Fibroblast of lung (primary cell): Measurements from ENCODE around the gene IWS1. TPM values are rescaled to one million over a fixed set of nuclear protein-coding genes. Genes with fewer than 3 reads are reported as not detected.

Experiments
- DNase-seq, 2 donors: peaks; one replicate each; pipeline versions ENCODE4 v3.0.0 to v3.0.0-alpha.2; 2010; ENCODE audit warnings: low read depth in 2 of 2
- H2AFZ ChIP-seq: 2 replicates; pipeline ENCODE4 v1.5.1; 2012; ENCODE audit warnings: low read length, control low read depth, inconsistent platforms
- H3K27ac ChIP-seq: 2 replicates; pipeline ENCODE4 v1.5.1; 2011; ENCODE audit warnings: low read length, control low read depth; ENCODE audit not compliant: insufficient read depth
- H3K27me3 ChIP-seq: 2 replicates; pipeline ENCODE4 v1.5.1; 2011; ENCODE audit warnings: mild to moderate bottlenecking, low read length; ENCODE audit not compliant: control insufficient read depth, insufficient read depth
- H3K36me3 ChIP-seq: 2 replicates; pipeline ENCODE4 v1.5.1; 2011; ENCODE audit warnings: low read length; ENCODE audit not compliant: control insufficient read depth, insufficient read depth
- H3K4me1 ChIP-seq: 2 replicates; pipeline ENCODE4 v1.5.1; 2011; ENCODE audit warnings: low read length; ENCODE audit not compliant: control insufficient read depth, insufficient read depth; ENCODE audit errors: extremely low read depth
- H3K4me2 ChIP-seq: 2 replicates; pipeline ENCODE4 v1.5.1; 2011; ENCODE audit warnings: low read length, control low read depth; ENCODE audit not compliant: insufficient read depth; ENCODE audit errors: extremely low read depth
- H3K4me3 ChIP-seq, 4 experiments: fragments of 200-600 bp in 1 of 4; sonication (generic) in 1 of 4; replicated peaks in 1 of 4; 2 replicates each; pipeline ENCODE4 v1.5.1; 2011 to 2016; ENCODE audit warnings: low read length in 4 of 4, low read depth in 3 of 4, mild to moderate bottlenecking in 3 of 4, control low read depth in 2 of 4, inconsistent platforms in 1 of 4, mixed read lengths in 1 of 4; ENCODE audit not compliant: insufficient read depth in 1 of 4; ENCODE audit errors: control extremely low read depth in 1 of 4
- H3K79me2 ChIP-seq: 2 replicates; pipeline ENCODE4 v1.5.1; 2012; ENCODE audit warnings: mild to moderate bottlenecking, low read length, inconsistent platforms; ENCODE audit not compliant: control insufficient read depth, insufficient read depth
- H3K9ac ChIP-seq: 2 replicates; pipeline ENCODE4 v1.5.1; 2011; ENCODE audit warnings: mild to moderate bottlenecking, low read length, control low read depth; ENCODE audit not compliant: insufficient read depth
- H3K9me3 ChIP-seq: 2 replicates; pipeline ENCODE4 v1.5.1; 2012; ENCODE audit warnings: low read depth, low read length; ENCODE audit not compliant: control insufficient read depth, insufficient read depth
- H4K20me1 ChIP-seq: 2 replicates; pipeline ENCODE4 v1.5.1; 2011; ENCODE audit warnings: low read length; ENCODE audit not compliant: control insufficient read depth, insufficient read depth; ENCODE audit errors: extremely low read depth
- EZH2 ChIP-seq: IDR thresholded peaks from 2 replicates; pipeline ENCODE4 v1.5.1; 2012; ENCODE audit warnings: low read length, control low read depth, mild to moderate bottlenecking; ENCODE audit errors: missing control alignments
- polyA plus RNA-seq, 2 donors: library from polyadenylated mRNA; depleted of rRNA in 1 of 2; stranded (reverse) in 1 of 2; unstranded in 1 of 2; fragments of >200 nt; gene quantifications; 2 replicates each; pipeline ENCODE4 v1.2.1, GENCODE V29; 2011 to 2012; ENCODE audit warnings: missing spikeins in 1 of 2
- total RNA-seq: library from RNA; depleted of rRNA; stranded (reverse); fragments of >200 nt; gene quantifications from 2 replicates; pipeline ENCODE4 v1.2.1, GENCODE V29; 2014
- TF ChIP-seq, protein P1 (sequence below), 2 donors: IDR thresholded peaks in 1 of 2; conservative IDR thresholded peaks in 1 of 2; 1 replicate in 1 of 2; 2 replicates in 1 of 2; pipeline ENCODE4 v1.5.1; 2011 to 2012; ENCODE audit warnings: low read length in 2 of 2, control low read depth in 1 of 2, inconsistent platforms in 1 of 2, low read depth in 1 of 2, mild to moderate bottlenecking in 1 of 2

Gene IWS1
- total and polyA plus RNA-seq, 2 donors (not counting 1 experiment from before 2014, with no cell fraction given) = 44.1 to 56.0 TPM

DNA sequence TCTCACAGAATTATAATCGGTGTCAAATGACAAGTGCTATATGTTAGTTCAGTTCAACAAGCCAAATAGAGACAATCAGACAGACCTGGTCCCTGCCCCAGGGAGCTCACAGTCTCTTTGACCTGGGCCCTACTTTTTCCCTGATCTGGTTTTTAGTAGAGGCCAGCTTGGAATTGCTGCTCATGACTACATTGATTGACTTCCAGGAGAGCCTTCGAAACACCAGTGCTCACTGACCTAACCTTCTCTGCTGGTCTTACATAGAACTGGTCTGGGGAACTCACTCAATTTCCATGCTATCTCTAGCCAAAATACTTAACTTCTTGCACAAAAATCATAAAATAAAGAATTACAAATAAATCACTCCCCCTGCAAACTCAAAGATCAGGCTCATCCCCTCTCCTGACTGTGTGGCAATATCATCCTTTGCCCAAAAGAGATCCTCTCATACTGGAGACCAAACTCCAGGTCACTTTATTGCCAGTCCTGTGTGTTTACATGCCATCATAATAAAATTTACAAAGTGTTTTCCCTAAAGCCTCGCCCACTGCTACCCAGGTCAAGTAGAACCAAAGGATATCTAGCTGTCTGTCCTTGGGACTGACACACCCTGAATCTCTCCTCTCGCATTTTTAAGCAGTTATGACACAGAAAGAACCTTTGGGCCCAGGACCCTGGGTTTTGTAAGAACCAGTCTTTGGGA lies 54.9 kb downstream of the IWS1 start:
- no peak overlapping the region for H3K4me3 ChIP-seq
- H2AFZ ChIP-seq = no peak overlapping the region
- H3K4me2 ChIP-seq = no peak overlapping the region
- TF ChIP-seq EZH2 = no peak
- TF ChIP-seq, protein P1, sequence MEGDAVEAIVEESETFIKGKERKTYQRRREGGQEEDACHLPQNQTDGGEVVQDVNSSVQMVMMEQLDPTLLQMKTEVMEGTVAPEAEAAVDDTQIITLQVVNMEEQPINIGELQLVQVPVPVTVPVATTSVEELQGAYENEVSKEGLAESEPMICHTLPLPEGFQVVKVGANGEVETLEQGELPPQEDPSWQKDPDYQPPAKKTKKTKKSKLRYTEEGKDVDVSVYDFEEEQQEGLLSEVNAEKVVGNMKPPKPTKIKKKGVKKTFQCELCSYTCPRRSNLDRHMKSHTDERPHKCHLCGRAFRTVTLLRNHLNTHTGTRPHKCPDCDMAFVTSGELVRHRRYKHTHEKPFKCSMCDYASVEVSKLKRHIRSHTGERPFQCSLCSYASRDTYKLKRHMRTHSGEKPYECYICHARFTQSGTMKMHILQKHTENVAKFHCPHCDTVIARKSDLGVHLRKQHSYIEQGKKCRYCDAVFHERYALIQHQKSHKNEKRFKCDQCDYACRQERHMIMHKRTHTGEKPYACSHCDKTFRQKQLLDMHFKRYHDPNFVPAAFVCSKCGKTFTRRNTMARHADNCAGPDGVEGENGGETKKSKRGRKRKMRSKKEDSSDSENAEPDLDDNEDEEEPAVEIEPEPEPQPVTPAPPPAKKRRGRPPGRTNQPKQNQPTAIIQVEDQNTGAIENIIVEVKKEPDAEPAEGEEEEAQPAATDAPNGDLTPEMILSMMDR (conservative IDR thresholded peaks at IDR 0.05 in 1 of 2, IDR thresholded peaks at IDR 0.05 in 1 of 2; ENCODE audit: low read depth in 1 of 2, low read length in 2 of 2) = no peak
- no peak overlapping the region for H3K27ac ChIP-seq
- no peaks in the 10 kb centered on the region for H3K36me3 ChIP-seq
- H3K79me2 ChIP-seq = no peaks in the 10 kb centered on the region
- no peaks in the 10 kb centered on the region for H3K27me3 ChIP-seq
- H4K20me1 ChIP-seq = no peaks in the 10 kb centered on the region
- H3K9ac ChIP-seq = no peak overlapping the region
- no peaks in the 10 kb centered on the region for H3K9me3 ChIP-seq
- H3K4me1 ChIP-seq = no peaks in the 10 kb centered on the region
- DNase-seq = no peak

DNA sequence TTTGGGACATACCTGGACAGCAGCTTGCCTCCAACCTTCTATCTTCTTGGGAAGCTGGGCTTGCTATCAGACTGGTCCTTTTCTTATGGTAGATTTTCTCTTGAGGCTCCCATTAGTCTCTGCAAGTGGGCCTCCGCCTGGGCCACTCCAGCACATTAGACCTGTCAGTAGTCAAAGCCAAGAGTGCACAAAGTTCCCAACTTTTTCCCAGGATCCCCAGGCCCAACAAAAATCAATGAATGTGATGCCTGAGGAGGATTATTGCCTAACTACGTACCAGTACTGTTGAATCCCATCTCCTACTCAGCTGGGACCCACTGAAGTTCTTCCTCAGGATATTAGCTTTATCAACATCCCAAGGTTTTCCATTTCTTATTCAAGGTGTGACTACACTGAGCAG lies 56.3 kb downstream of the IWS1 start:
- Histone ChIP-seq H3K36me3 (no peaks in the 10 kb centered on the region), H2AFZ (no peak overlapping the region), H3K9me3 (no peaks in the 10 kb centered on the region), H3K79me2 (no peaks in the 10 kb centered on the region), H3K27me3 (no peaks in the 10 kb centered on the region), H3K4me1 (no peaks in the 10 kb centered on the region), H3K27ac (no peak overlapping the region), H3K4me3 (no peak overlapping the region), H3K9ac (no peak overlapping the region), H4K20me1 (no peaks in the 10 kb centered on the region), H3K4me2 (no peak overlapping the region)
- TF ChIP-seq, protein P1 (conservative IDR thresholded peaks at IDR 0.05 in 1 of 2, IDR thresholded peaks at IDR 0.05 in 1 of 2; ENCODE audit: low read depth in 1 of 2, low read length in 2 of 2) = no peak
- no peak for TF ChIP-seq EZH2
- DNase-seq = no peak

DNA sequence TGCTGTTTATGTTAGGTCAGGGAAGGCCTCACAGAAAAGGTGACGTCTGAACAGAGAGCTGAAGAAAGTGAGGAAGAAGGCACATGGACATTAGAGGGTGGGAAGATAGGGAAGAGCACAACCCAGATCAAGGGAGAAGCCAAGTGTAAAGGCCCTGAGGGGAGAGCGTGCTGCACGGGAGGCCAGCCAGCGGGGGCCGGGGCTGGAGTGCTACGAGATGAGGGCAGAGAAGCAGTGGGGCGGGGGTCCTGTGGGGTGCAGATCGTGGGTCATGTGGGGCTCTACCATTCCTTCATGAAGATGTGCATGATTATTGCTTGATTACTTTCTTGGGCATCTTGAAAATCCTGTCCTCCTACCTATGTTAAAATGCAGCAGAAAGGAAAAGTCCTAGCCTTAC lies 57.2 kb downstream of the IWS1 start:
- Histone ChIP-seq H3K9me3 (no peaks in the 10 kb centered on the region), H3K4me2 (no peak overlapping the region), H3K36me3 (no peaks in the 10 kb centered on the region), H3K9ac (no peak overlapping the region), H3K27ac (no peak overlapping the region), H3K27me3 (no peaks in the 10 kb centered on the region), H2AFZ (no peak overlapping the region), H3K4me1 (no peaks in the 10 kb centered on the region), H3K4me3 (no peak overlapping the region), H4K20me1 (no peaks in the 10 kb centered on the region), H3K79me2 (no peaks in the 10 kb centered on the region)
- no peak for DNase-seq
- no peak for TF ChIP-seq EZH2
- TF ChIP-seq, protein P1 (conservative IDR thresholded peaks at IDR 0.05 in 1 of 2, IDR thresholded peaks at IDR 0.05 in 1 of 2; ENCODE audit: low read depth in 1 of 2, low read length in 2 of 2) = no peak
